Keratinocyte (primary cell): ENCODE measurements around the gene MX1. TPM values are rescaled to one million over a fixed set of nuclear protein-coding genes. Genes with fewer than 3 reads are reported as not detected.
"Not testable (repeated sequence)": the region's sequence is repeated elsewhere in the genome, so short reads cannot be mapped to it uniquely, and the experiment has no call there.

Source experiments
- DNase-seq: peaks from one replicate; pipeline ENCODE4 v3.0.0-alpha.2; 2011; ENCODE audit warnings: low read depth, missing footprints, low spot score
- FAIRE-seq: peaks from 2 replicates; lab custom pipeline; 2011; peaks lifted over from hg19 to GRCh38; lab: Jason Lieb, UNC
- H2AFZ ChIP-seq: 2 replicates; pipeline ENCODE4 v1.6.0; 2012; ENCODE audit warnings: low read length, control low read depth, inconsistent platforms; ENCODE audit not compliant: control insufficient read depth
- H3K27ac ChIP-seq: 2 replicates; pipeline ENCODE4 v1.5.1; 2011; ENCODE audit warnings: low read length; ENCODE audit not compliant: control insufficient read depth, insufficient read depth
- H3K27me3 ChIP-seq: 3 replicates; pipeline ENCODE4 v1.6.0; 2011; ENCODE audit warnings: low read length; ENCODE audit not compliant: control insufficient read depth, insufficient read depth; ENCODE audit errors: extremely low read depth
- H3K36me3 ChIP-seq, 2 experiments: 2 replicates in 1 of 2; 3 replicates in 1 of 2; pipeline ENCODE4 v1.5.1; 2011; ENCODE audit warnings: low read length in 2 of 2, mild to moderate bottlenecking in 1 of 2; ENCODE audit not compliant: control insufficient read depth in 2 of 2, insufficient read depth in 2 of 2; ENCODE audit errors: extremely low read depth in 1 of 2
- H3K4me1 ChIP-seq: 3 replicates; pipeline ENCODE4 v1.5.1; 2011; ENCODE audit warnings: low read length; ENCODE audit not compliant: control insufficient read depth, insufficient read depth; ENCODE audit errors: extremely low read depth
- H3K4me2 ChIP-seq: 3 replicates; pipeline ENCODE4 v1.6.0; 2011; ENCODE audit warnings: low read depth, low read length; ENCODE audit not compliant: control insufficient read depth, insufficient read depth; ENCODE audit errors: extremely low read depth
- H3K4me3 ChIP-seq, 3 experiments: fragments of 200-600 bp in 1 of 3; sonication (generic) in 1 of 3; 2 replicates in 2 of 3; 3 replicates in 1 of 3; pipeline ENCODE4 v1.5.1; 2011 to 2016; ENCODE audit warnings: low read length in 3 of 3, mild to moderate bottlenecking in 3 of 3, control low read depth in 2 of 3, inconsistent platforms in 1 of 3, low read depth in 1 of 3, mixed read lengths in 1 of 3, mixed run types in 1 of 3, moderate library complexity in 1 of 3; ENCODE audit not compliant: control insufficient read depth in 2 of 3, insufficient read depth in 2 of 3; ENCODE audit errors: extremely low read depth in 1 of 3
- H3K79me2 ChIP-seq: 2 replicates; pipeline ENCODE4 v1.6.0; 2012; ENCODE audit warnings: low read length; ENCODE audit not compliant: control insufficient read depth, insufficient read depth
- H3K9ac ChIP-seq: 3 replicates; pipeline ENCODE4 v1.6.0; 2011; ENCODE audit warnings: low read length; ENCODE audit not compliant: control insufficient read depth, insufficient read depth; ENCODE audit errors: extremely low read depth
- H3K9me1 ChIP-seq: 3 replicates; pipeline ENCODE4 v1.6.0; 2011; ENCODE audit warnings: low read length; ENCODE audit not compliant: control insufficient read depth, insufficient read depth; ENCODE audit errors: extremely low read depth
- H3K9me3 ChIP-seq: 2 replicates; pipeline ENCODE4 v1.5.1; 2012; ENCODE audit warnings: low read depth, low read length; ENCODE audit not compliant: control insufficient read depth
- H4K20me1 ChIP-seq: 3 replicates; pipeline ENCODE4 v1.6.0; 2011; ENCODE audit warnings: low read length; ENCODE audit not compliant: control insufficient read depth, insufficient read depth; ENCODE audit errors: extremely low read depth
- EZH2 ChIP-seq: IDR thresholded peaks from one replicate; pipeline ENCODE4 v1.6.1; 2012; ENCODE audit warnings: inconsistent platforms, mild to moderate bottlenecking, low read length, moderate library complexity
- dilution Hi-C: fragments of 300-500 bp; cut with MboI; formaldehyde crosslinking; loops from one replicate; pipeline ENCODE4 v1.7.0; 2020; ENCODE audit warnings: low sequenced_read_pairs; ENCODE audit not compliant: extremely low pct_ligation_motif_present
- polyA plus RNA-seq, 5 experiments: library from polyadenylated mRNA; depleted of rRNA in 3 of 5; stranded (reverse) in 3 of 5; stranded (forward) in 1 of 5; unstranded in 1 of 5; fragments of >200 nt; gene quantifications; 1 replicate in 1 of 5; 2 replicates in 3 of 5; 3 replicates in 1 of 5; pipeline versions ENCODE4 v1.2.1 to v1.2.3, GENCODE V29; 2011 to 2012; ENCODE audit warnings: missing spikeins in 2 of 5, low read depth in 1 of 5, low replicate concordance in 1 of 5
- TF ChIP-seq, protein P1 (sequence below), 3 experiments: IDR thresholded peaks in 1 of 3; conservative IDR thresholded peaks in 1 of 3; optimal IDR thresholded peaks in 1 of 3; 2 replicates in 2 of 3; 3 replicates in 1 of 3; pipeline versions ENCODE3 to v1.5.1; 2011; ENCODE audit warnings: low read length in 3 of 3, mild to moderate bottlenecking in 3 of 3, moderate library complexity in 2 of 3, control low read depth in 1 of 3, inconsistent platforms in 1 of 3; ENCODE audit not compliant: insufficient read depth in 2 of 3; ENCODE audit errors: extremely low read depth in 1 of 3

MX1 gene
- polyA plus RNA-seq, 1 donor (not counting 4 experiments of a cell fraction or from before 2014, with no cell fraction given) = 151 TPM

DNA sequence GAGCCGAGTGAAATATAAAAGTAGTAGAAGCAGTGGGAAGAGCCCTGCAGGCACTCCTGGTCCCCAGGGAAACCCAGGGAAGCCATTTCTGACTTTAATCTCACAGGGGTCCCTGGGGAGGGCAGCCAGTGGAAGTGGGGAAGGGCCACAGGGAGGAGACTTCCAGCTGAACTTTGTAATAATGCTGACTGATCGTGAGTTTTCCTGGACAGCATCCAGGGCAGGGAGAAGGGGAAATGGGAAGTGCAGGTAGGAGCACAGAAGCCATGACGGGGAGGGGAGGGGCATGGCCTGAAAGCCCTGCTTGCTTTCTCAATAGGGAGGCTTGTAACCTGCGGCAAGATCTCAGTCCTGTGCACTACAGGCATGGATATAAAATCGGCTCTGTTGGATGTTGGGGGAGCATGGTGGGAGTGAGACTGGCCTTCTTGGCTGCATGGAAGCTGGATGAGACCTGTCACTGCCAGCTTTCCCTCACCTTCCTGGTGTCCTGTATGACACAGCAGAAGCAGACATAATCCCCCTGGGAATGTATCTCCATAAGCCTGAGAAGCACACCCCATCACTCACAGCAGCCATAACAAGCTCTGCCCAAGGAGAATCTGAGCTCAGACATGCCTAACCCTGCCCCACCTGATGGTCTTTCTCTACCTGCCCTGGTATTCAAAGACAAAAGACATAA, 15.1 kb upstream of the MX1 start:
- Histone ChIP-seq H3K27me3 (peaks cover 3% of the 10 kb centered on the region), H3K9me1 (no peaks in the 10 kb centered on the region), H3K4me3 (no peak overlapping the region), H3K27ac (no peak overlapping the region), H2AFZ (peak overlapping the region; percentile 26), H3K9me3 (no peaks in the 10 kb centered on the region), H3K4me2 (no peak overlapping the region), H4K20me1 (no peaks in the 10 kb centered on the region), H3K36me3 (no peaks in the 10 kb centered on the region), H3K9ac (no peak overlapping the region), H3K4me1 (peaks cover 6% of the 10 kb centered on the region), H3K79me2 (no peaks in the 10 kb centered on the region)
- dilution Hi-C loops = no loop called here
- DNase-seq (no peak), FAIRE-seq (no peak)
- TF ChIP-seq, protein P1, sequence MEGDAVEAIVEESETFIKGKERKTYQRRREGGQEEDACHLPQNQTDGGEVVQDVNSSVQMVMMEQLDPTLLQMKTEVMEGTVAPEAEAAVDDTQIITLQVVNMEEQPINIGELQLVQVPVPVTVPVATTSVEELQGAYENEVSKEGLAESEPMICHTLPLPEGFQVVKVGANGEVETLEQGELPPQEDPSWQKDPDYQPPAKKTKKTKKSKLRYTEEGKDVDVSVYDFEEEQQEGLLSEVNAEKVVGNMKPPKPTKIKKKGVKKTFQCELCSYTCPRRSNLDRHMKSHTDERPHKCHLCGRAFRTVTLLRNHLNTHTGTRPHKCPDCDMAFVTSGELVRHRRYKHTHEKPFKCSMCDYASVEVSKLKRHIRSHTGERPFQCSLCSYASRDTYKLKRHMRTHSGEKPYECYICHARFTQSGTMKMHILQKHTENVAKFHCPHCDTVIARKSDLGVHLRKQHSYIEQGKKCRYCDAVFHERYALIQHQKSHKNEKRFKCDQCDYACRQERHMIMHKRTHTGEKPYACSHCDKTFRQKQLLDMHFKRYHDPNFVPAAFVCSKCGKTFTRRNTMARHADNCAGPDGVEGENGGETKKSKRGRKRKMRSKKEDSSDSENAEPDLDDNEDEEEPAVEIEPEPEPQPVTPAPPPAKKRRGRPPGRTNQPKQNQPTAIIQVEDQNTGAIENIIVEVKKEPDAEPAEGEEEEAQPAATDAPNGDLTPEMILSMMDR (optimal IDR thresholded peaks at IDR 0.05 in 1 of 3, IDR thresholded peaks at IDR 0.05 in 1 of 3, conservative IDR thresholded peaks at IDR 0.05 in 1 of 3; ENCODE audit: extremely low read depth in 1 of 3, insufficient read depth in 2 of 3, low read length in 3 of 3) = no peak
- no peak for TF ChIP-seq EZH2

GRCh38 chr21:41411449-41412089, 14.5 kb upstream of the MX1 start:
- Histone ChIP-seq H3K4me3 (no peak overlapping the region), H3K4me2 (no peak overlapping the region), H3K27ac (no peak overlapping the region), H3K4me1 (peaks cover 6% of the 10 kb centered on the region), H3K27me3 (peaks cover 3% of the 10 kb centered on the region), H2AFZ (peak overlapping the region; percentile 26), H3K9ac (no peak overlapping the region), H3K9me3 (no peaks in the 10 kb centered on the region), H3K79me2 (no peaks in the 10 kb centered on the region), H3K36me3 (no peaks in the 10 kb centered on the region), H3K9me1 (no peaks in the 10 kb centered on the region), H4K20me1 (no peaks in the 10 kb centered on the region)
- dilution Hi-C loops = no loop called here
- TF ChIP-seq, protein P1 (optimal IDR thresholded peaks at IDR 0.05 in 1 of 3, IDR thresholded peaks at IDR 0.05 in 1 of 3, conservative IDR thresholded peaks at IDR 0.05 in 1 of 3; ENCODE audit: extremely low read depth in 1 of 3, insufficient read depth in 2 of 3, low read length in 3 of 3) = peak; percentile 21 to 42 (median 36)
- TF ChIP-seq EZH2 = no peak
- DNase-seq (no peak), FAIRE-seq (peak; percentile 58)

- dilution Hi-C loops, H3K4me1 ChIP-seq, H3K9me1 ChIP-seq, DNase-seq, H2AFZ ChIP-seq, H3K27ac ChIP-seq, H3K4me3 ChIP-seq, H3K9me3 ChIP-seq, H3K9ac ChIP-seq, H3K4me2 ChIP-seq, H3K79me2 ChIP-seq, H3K36me3 ChIP-seq, FAIRE-seq, H4K20me1 ChIP-seq, H3K27me3 ChIP-seq: not testable (repeated sequence)
Measured at GRCh38 chr21:41417505-41417904, 8.5 kb upstream of the MX1 start.
